Neural progenitor cell (in vitro differentiated cells): ENCODE measurements around the gene PADI1. TPM values are rescaled to one million over a fixed set of nuclear protein-coding genes. Genes with fewer than 3 reads are reported as not detected.

ENCODE experiments used
- DNase-seq: peaks from one replicate; pipeline ENCODE4 v3.0.0-alpha.2; 2016; ENCODE audit warnings: low spot score
- H2AFZ ChIP-seq: fragments of 200-600 bp; sonication (generic); replicated peaks from 2 replicates; pipeline ENCODE4 v1.6.1; 2016; ENCODE audit warnings: antibody characterized with exemption
- H3F3A ChIP-seq: fragments of 200-600 bp; sonication (generic); 2 replicates; pipeline ENCODE4 v1.6.1; 2016; ENCODE audit warnings: antibody characterized with exemption, low read depth
- H3K27ac ChIP-seq: fragments of 200-600 bp; sonication (generic); 2 replicates; pipeline ENCODE4 v1.5.1; 2016; ENCODE audit warnings: mild to moderate bottlenecking
- H3K27me3 ChIP-seq: fragments of 200-600 bp; sonication (generic); 2 replicates; pipeline ENCODE4 v1.6.1; 2016; ENCODE audit warnings: mild to moderate bottlenecking, moderate library complexity
- H3K36me3 ChIP-seq: fragments of 200-600 bp; sonication (generic); 2 replicates; pipeline ENCODE4 v1.5.1; 2016
- H3K4me1 ChIP-seq: fragments of 200-600 bp; sonication (generic); 2 replicates; pipeline ENCODE4 v1.6.1; 2016; ENCODE audit warnings: mixed run types
- H3K4me2 ChIP-seq: fragments of 200-600 bp; sonication (generic); 2 replicates; pipeline ENCODE4 v1.6.1; 2016
- H3K4me3 ChIP-seq: fragments of 200-600 bp; sonication (generic); 2 replicates; pipeline ENCODE4 v1.5.1; 2016
- H3K79me2 ChIP-seq: fragments of 200-600 bp; sonication (generic); 2 replicates; pipeline ENCODE4 v1.6.1; 2016; ENCODE audit warnings: low read depth
- H3K9ac ChIP-seq: fragments of 200-600 bp; sonication (generic); 2 replicates; pipeline ENCODE4 v1.6.1; 2016
- H3K9me3 ChIP-seq: fragments of 200-600 bp; sonication (generic); 2 replicates; pipeline ENCODE4 v1.5.1; 2016; ENCODE audit warnings: low read depth
- H4K20me1 ChIP-seq: fragments of 200-600 bp; sonication (generic); 2 replicates; pipeline ENCODE4 v1.6.1; 2016; ENCODE audit warnings: low read depth
- H3K27ac Mint-ChIP-seq: 3 replicates; pipeline ENCODE4 v1.8.0; 2021; ENCODE audit warnings: mixed read lengths
- H3K27me3 Mint-ChIP-seq: 2 replicates; pipeline ENCODE4 v1.8.0; 2022; ENCODE audit warnings: low read depth, mild to moderate bottlenecking, inconsistent platforms, moderate library complexity, mixed read lengths; ENCODE audit not compliant: insufficient read depth
- H3K36me3 Mint-ChIP-seq: 3 replicates; pipeline ENCODE4 v1.8.0; 2021; ENCODE audit warnings: mixed read lengths
- H3K4me1 Mint-ChIP-seq: 3 replicates; pipeline ENCODE4 v1.8.0; 2021; ENCODE audit warnings: mixed read lengths
- H3K4me3 Mint-ChIP-seq: 3 replicates; pipeline ENCODE4 v1.8.0; 2021; ENCODE audit warnings: mild to moderate bottlenecking, moderate library complexity, mixed read lengths
- H3K9me3 Mint-ChIP-seq: 3 replicates; pipeline ENCODE4 v1.8.0; 2020; ENCODE audit warnings: mixed read lengths
- CTCF ChIP-seq: fragments of 200-600 bp; sonication (generic); IDR thresholded peaks from 2 replicates; pipeline ENCODE4 v1.5.1; 2017; ENCODE audit warnings: antibody characterized with exemption, mild to moderate bottlenecking
- EZH2 ChIP-seq: fragments of 200-600 bp; sonication (generic); IDR thresholded peaks from 2 replicates; pipeline ENCODE4 v1.6.1; 2017; ENCODE audit warnings: antibody characterized with exemption, mild to moderate bottlenecking, moderate library complexity
- EZH2phosphoT487 ChIP-seq: fragments of 200-600 bp; sonication (generic); IDR thresholded peaks from 2 replicates; pipeline ENCODE4 v1.6.1; 2017; ENCODE audit warnings: antibody characterized with exemption
- total RNA-seq: library from RNA; depleted of rRNA; stranded (reverse); fragments of >200 nt; gene quantifications from 2 replicates; pipeline ENCODE4 v1.2.3, GENCODE V29; 2015; ENCODE audit warnings: low replicate concordance

The PADI1 gene
- total RNA-seq, 1 donor from 2014 or later, result 0.09 TPM

- DNase-seq, result no peak
- no peak overlapping the region for H3K9ac ChIP-seq
- no peaks in the 10 kb centered on the region for H3K4me1 ChIP-seq
- H3K4me2 ChIP-seq, result no peak overlapping the region
- Mint-ChIP-seq H3K9me3 (no peaks in the 10 kb centered on the region), H3K4me3 (no peak overlapping the region), H3K27me3 (peaks cover 7% of the 10 kb centered on the region), H3K27ac (no peak overlapping the region), H3K4me1 (peaks cover 4% of the 10 kb centered on the region), H3K36me3 (no peaks in the 10 kb centered on the region)
- H3K27me3 ChIP-seq, result no peaks in the 10 kb centered on the region
- no peaks in the 10 kb centered on the region for H3F3A ChIP-seq
- H3K79me2 ChIP-seq, result no peaks in the 10 kb centered on the region
- H4K20me1 ChIP-seq, result no peaks in the 10 kb centered on the region
- no peak for TF ChIP-seq CTCF
- TF ChIP-seq EZH2phosphoT487, result no peak
- H3K4me3 ChIP-seq, result no peak overlapping the region
- H3K36me3 ChIP-seq, result no peaks in the 10 kb centered on the region
- H3K27ac ChIP-seq, result no peak overlapping the region
- no peaks in the 10 kb centered on the region for H3K9me3 ChIP-seq
- no peak overlapping the region for H2AFZ ChIP-seq
These were observed 82.3 kb downstream of the PADI1 start for GRCh38 chr1:17287130-17287776.

GRCh38 chr1:17289721-17290120 is 84.8 kb downstream of the PADI1 start:
- no peak overlapping the region for H3K4me3 Mint-ChIP-seq
- peaks cover 4% of the 10 kb centered on the region for H3K4me1 Mint-ChIP-seq
- Histone ChIP-seq H3K4me3 (no peak overlapping the region), H3K79me2 (no peaks in the 10 kb centered on the region), H3K36me3 (no peaks in the 10 kb centered on the region), H3K9ac (no peak overlapping the region), H3K9me3 (no peaks in the 10 kb centered on the region), H3K4me1 (no peaks in the 10 kb centered on the region), H4K20me1 (no peaks in the 10 kb centered on the region), H2AFZ (no peak overlapping the region), H3F3A (no peaks in the 10 kb centered on the region), H3K4me2 (no peak overlapping the region), H3K27ac (no peak overlapping the region), H3K27me3 (no peaks in the 10 kb centered on the region)
- no peaks in the 10 kb centered on the region for H3K9me3 Mint-ChIP-seq
- no peak overlapping the region for H3K27ac Mint-ChIP-seq
- DNase-seq, result no peak
- TF ChIP-seq CTCF (no peak), EZH2phosphoT487 (no peak), EZH2 (no peak)
- H3K36me3 Mint-ChIP-seq, result no peaks in the 10 kb centered on the region
- H3K27me3 Mint-ChIP-seq, result peaks cover 11% of the 10 kb centered on the region

GRCh38 chr1:17290553-17290952 is 85.6 kb downstream of the PADI1 start:
- Mint-ChIP-seq H3K27me3 (peaks cover 14% of the 10 kb centered on the region), H3K4me1 (peaks cover 4% of the 10 kb centered on the region), H3K27ac (no peak overlapping the region), H3K36me3 (no peaks in the 10 kb centered on the region), H3K9me3 (no peaks in the 10 kb centered on the region), H3K4me3 (no peak overlapping the region)
- Histone ChIP-seq H3K4me2 (no peak overlapping the region), H3K79me2 (no peaks in the 10 kb centered on the region), H3K4me3 (no peak overlapping the region), H3K27ac (no peak overlapping the region), H3K36me3 (no peaks in the 10 kb centered on the region), H3F3A (no peaks in the 10 kb centered on the region), H3K9me3 (no peaks in the 10 kb centered on the region), H4K20me1 (no peaks in the 10 kb centered on the region), H2AFZ (no peak overlapping the region), H3K9ac (no peak overlapping the region), H3K4me1 (no peaks in the 10 kb centered on the region), H3K27me3 (no peaks in the 10 kb centered on the region)
- no peak for DNase-seq
- TF ChIP-seq CTCF, result no peak
- TF ChIP-seq EZH2phosphoT487, result no peak
- TF ChIP-seq EZH2, result no peak
